HEK293 (cell line): ENCODE data around the gene FLNA.
A peak's percentile ranks its signal among the peaks of the same experiment; 100 is the strongest.

Experiments used
- CTCF ChIA-PET: fragments of 350-600 bp; formaldehyde crosslinking; extraction: SDS; loops from one replicate; lab custom pipeline; 2021; ENCODE audit warnings: antibody characterized with exemption; lab: Yijun Ruan, JAX
- POLR2A ChIA-PET: fragments of 300-600 bp; formaldehyde crosslinking; extraction: SDS; loops from one replicate; lab custom pipeline; 2020; ENCODE audit warnings: antibody characterized with exemption, inconsistent platforms; lab: Yijun Ruan, JAX
- H3K27ac ChIP-seq: fragments of 200-500 bp; sonication (Bioruptor generic); 2 replicates; pipeline ENCODE4 v1.5.1; 2014; ENCODE audit warnings: low read depth, low read length, control low read depth, inconsistent platforms; ENCODE audit errors: extremely low read depth
- H3K36me3 ChIP-seq, 2 experiments: fragments of 200-500 bp in 1 of 2; sonication (Bioruptor generic) in 1 of 2; 1 replicate in 1 of 2; 2 replicates in 1 of 2; pipeline ENCODE4 v1.5.1; 2014 to 2017; ENCODE audit warnings: inconsistent platforms in 2 of 2, low read length in 2 of 2; ENCODE audit not compliant: control insufficient read depth in 2 of 2, insufficient read depth in 1 of 2
- H3K4me1 ChIP-seq: fragments of 200-500 bp; sonication (Bioruptor generic); 2 replicates; pipeline ENCODE4 v1.5.1; 2014; ENCODE audit warnings: mild to moderate bottlenecking, low read length, inconsistent platforms; ENCODE audit not compliant: control insufficient read depth, insufficient read depth
- H3K4me3 ChIP-seq: 2 replicates; pipeline ENCODE4 v1.5.1; 2011; ENCODE audit warnings: low read depth, mild to moderate bottlenecking, control low read depth, low read length, moderate library complexity
- H3K9me3 ChIP-seq: fragments of 200-500 bp; sonication (Bioruptor generic); 2 replicates; pipeline ENCODE4 v1.5.1; 2014; ENCODE audit warnings: low read depth, low read length, inconsistent platforms; ENCODE audit not compliant: control insufficient read depth, insufficient read depth
- HOXA7 ChIP-seq: sonication (generic); formaldehyde crosslinking; IDR thresholded peaks from 2 replicates; pipeline ENCODE4 v1.8.1; 2022; ENCODE audit warnings: missing genetic modification reagents, borderline replicate concordance
- OSR2 ChIP-seq: fragments of 450-650 bp; formaldehyde crosslinking; IDR thresholded peaks from 2 replicates; pipeline ENCODE4 v1.5.1; 2016; ENCODE audit warnings: missing biosample characterization, missing genetic modification characterization
- SCRT1 ChIP-seq: fragments of 450-650 bp; formaldehyde crosslinking; IDR thresholded peaks from 2 replicates; pipeline ENCODE4 v1.5.1; 2016; ENCODE audit warnings: missing biosample characterization, missing genetic modification characterization, borderline replicate concordance
- SCRT2 ChIP-seq: fragments of 450-650 bp; formaldehyde crosslinking; IDR thresholded peaks from 2 replicates; pipeline ENCODE4 v1.5.1; 2016; ENCODE audit warnings: missing biosample characterization, missing genetic modification characterization
- SP7 ChIP-seq: fragments of 450-650 bp; formaldehyde crosslinking; IDR thresholded peaks from 2 replicates; pipeline ENCODE4 v1.5.1; 2016; ENCODE audit warnings: missing biosample characterization, missing genetic modification characterization
- TCF7L2 ChIP-seq: IDR thresholded peaks from 2 replicates; pipeline ENCODE4 v1.6.1; 2011; ENCODE audit warnings: low read depth, mild to moderate bottlenecking, inconsistent platforms, low read length, moderate library complexity, borderline replicate concordance
- ZBTB48 ChIP-seq: fragments of 450-650 bp; formaldehyde crosslinking; IDR thresholded peaks from 2 replicates; pipeline ENCODE4 v1.5.1; 2016; ENCODE audit warnings: missing biosample characterization, missing genetic modification characterization
- ZBTB8A ChIP-seq: fragments of 450-650 bp; formaldehyde crosslinking; IDR thresholded peaks from 2 replicates; pipeline ENCODE4 v1.5.1; 2016; ENCODE audit warnings: missing biosample characterization, missing genetic modification characterization
- ZIC2 ChIP-seq: fragments of 450-650 bp; formaldehyde crosslinking; IDR thresholded peaks from 2 replicates; pipeline ENCODE4 v1.5.1; 2016; ENCODE audit warnings: missing biosample characterization, missing genetic modification characterization
- ZNF114 ChIP-seq: fragments of 450-650 bp; formaldehyde crosslinking; IDR thresholded peaks from 2 replicates; pipeline ENCODE4 v1.5.0; 2017; ENCODE audit warnings: missing biosample characterization, missing genetic modification characterization
- ZNF184 ChIP-seq: fragments of 450-650 bp; IDR thresholded peaks from 2 replicates; pipeline ENCODE4 v1.5.1; 2018; ENCODE audit warnings: missing biosample characterization, mild to moderate bottlenecking, missing genetic modification characterization
- ZNF211 ChIP-seq: fragments of 450-650 bp; formaldehyde crosslinking; IDR thresholded peaks from 2 replicates; pipeline ENCODE4 v1.5.1; 2016; ENCODE audit warnings: low read depth, missing biosample characterization, missing genetic modification characterization
- ZNF223 ChIP-seq: fragments of 450-650 bp; formaldehyde crosslinking; IDR thresholded peaks from 2 replicates; pipeline ENCODE4 v1.5.1; 2016; ENCODE audit warnings: missing biosample characterization, missing genetic modification characterization
- ZNF292 ChIP-seq: fragments of 450-650 bp; formaldehyde crosslinking; IDR thresholded peaks from 2 replicates; pipeline ENCODE4 v1.5.1; 2016; ENCODE audit warnings: low read depth, missing biosample characterization, missing genetic modification characterization, borderline replicate concordance
- ZNF335 ChIP-seq: fragments of 450-650 bp; formaldehyde crosslinking; conservative IDR thresholded peaks from 2 replicates; pipeline ENCODE4 v1.5.1; 2016; ENCODE audit warnings: missing biosample characterization, missing genetic modification characterization
- ZNF521 ChIP-seq: fragments of 450-650 bp; formaldehyde crosslinking; IDR thresholded peaks from 2 replicates; pipeline ENCODE4 v1.5.1; 2017; ENCODE audit warnings: missing biosample characterization, mild to moderate bottlenecking, missing genetic modification characterization
- ZNF544 ChIP-seq: fragments of 450-650 bp; formaldehyde crosslinking; IDR thresholded peaks from 2 replicates; pipeline ENCODE4 v1.5.0; 2017; ENCODE audit warnings: missing biosample characterization, missing genetic modification characterization
- ZNF654 ChIP-seq: fragments of 450-650 bp; formaldehyde crosslinking; IDR thresholded peaks from 2 replicates; pipeline ENCODE4 v1.5.1; 2016; ENCODE audit warnings: low read depth, missing biosample characterization, missing genetic modification characterization
- ZNF660 ChIP-seq: fragments of 450-650 bp; IDR thresholded peaks from 2 replicates; pipeline ENCODE4 v1.5.1; 2018; ENCODE audit warnings: missing biosample characterization, mild to moderate bottlenecking, missing genetic modification characterization
- ZNF707 ChIP-seq: fragments of 450-650 bp; formaldehyde crosslinking; IDR thresholded peaks from 2 replicates; pipeline ENCODE4 v1.5.1; 2016; ENCODE audit warnings: missing biosample characterization, missing genetic modification characterization
- ZNF747 ChIP-seq: fragments of 450-650 bp; formaldehyde crosslinking; IDR thresholded peaks from 2 replicates; pipeline ENCODE4 v1.5.1; 2016; ENCODE audit warnings: missing biosample characterization, missing genetic modification characterization
- ZNF76 ChIP-seq: fragments of 450-650 bp; formaldehyde crosslinking; IDR thresholded peaks from 2 replicates; pipeline ENCODE4; 2016; ENCODE audit warnings: low read depth, missing biosample characterization, missing genetic modification characterization, borderline replicate concordance
- ZNF768 ChIP-seq: fragments of 450-650 bp; formaldehyde crosslinking; IDR thresholded peaks from 2 replicates; pipeline ENCODE4 v1.5.1; 2018; ENCODE audit warnings: missing biosample characterization, mild to moderate bottlenecking, missing genetic modification characterization
- ZNF843 ChIP-seq: fragments of 450-650 bp; formaldehyde crosslinking; IDR thresholded peaks from 2 replicates; pipeline ENCODE4 v1.5.1; 2016; ENCODE audit warnings: missing biosample characterization, missing genetic modification characterization
- TF ChIP-seq, protein P1 (sequence below): fragments of 450-650 bp; formaldehyde crosslinking; optimal IDR thresholded peaks from 2 replicates; pipeline ENCODE3; 2016; ENCODE audit warnings: missing biosample characterization, mild to moderate bottlenecking, missing genetic modification characterization
- TF ChIP-seq, protein P2 (sequence below): fragments of 450-650 bp; formaldehyde crosslinking; IDR thresholded peaks from 2 replicates; pipeline ENCODE4 v1.5.1; 2016; ENCODE audit warnings: missing biosample characterization, missing genetic modification characterization
- TF ChIP-seq, protein P3 (sequence below): fragments of 450-650 bp; formaldehyde crosslinking; IDR thresholded peaks from 2 replicates; pipeline ENCODE4 v1.5.1; 2016; ENCODE audit warnings: missing biosample characterization, missing genetic modification characterization
- TF ChIP-seq, protein P4 (sequence below): fragments of 450-650 bp; formaldehyde crosslinking; IDR thresholded peaks from 2 replicates; pipeline ENCODE4 v1.5.1; 2017; ENCODE audit warnings: missing biosample characterization, mild to moderate bottlenecking, missing genetic modification characterization, moderate library complexity
- TF ChIP-seq, protein P5 (sequence below): fragments of 450-650 bp; formaldehyde crosslinking; IDR thresholded peaks from 2 replicates; pipeline ENCODE4 v1.5.1; 2016; ENCODE audit warnings: missing biosample characterization, missing genetic modification characterization

FLNA gene

DNA sequence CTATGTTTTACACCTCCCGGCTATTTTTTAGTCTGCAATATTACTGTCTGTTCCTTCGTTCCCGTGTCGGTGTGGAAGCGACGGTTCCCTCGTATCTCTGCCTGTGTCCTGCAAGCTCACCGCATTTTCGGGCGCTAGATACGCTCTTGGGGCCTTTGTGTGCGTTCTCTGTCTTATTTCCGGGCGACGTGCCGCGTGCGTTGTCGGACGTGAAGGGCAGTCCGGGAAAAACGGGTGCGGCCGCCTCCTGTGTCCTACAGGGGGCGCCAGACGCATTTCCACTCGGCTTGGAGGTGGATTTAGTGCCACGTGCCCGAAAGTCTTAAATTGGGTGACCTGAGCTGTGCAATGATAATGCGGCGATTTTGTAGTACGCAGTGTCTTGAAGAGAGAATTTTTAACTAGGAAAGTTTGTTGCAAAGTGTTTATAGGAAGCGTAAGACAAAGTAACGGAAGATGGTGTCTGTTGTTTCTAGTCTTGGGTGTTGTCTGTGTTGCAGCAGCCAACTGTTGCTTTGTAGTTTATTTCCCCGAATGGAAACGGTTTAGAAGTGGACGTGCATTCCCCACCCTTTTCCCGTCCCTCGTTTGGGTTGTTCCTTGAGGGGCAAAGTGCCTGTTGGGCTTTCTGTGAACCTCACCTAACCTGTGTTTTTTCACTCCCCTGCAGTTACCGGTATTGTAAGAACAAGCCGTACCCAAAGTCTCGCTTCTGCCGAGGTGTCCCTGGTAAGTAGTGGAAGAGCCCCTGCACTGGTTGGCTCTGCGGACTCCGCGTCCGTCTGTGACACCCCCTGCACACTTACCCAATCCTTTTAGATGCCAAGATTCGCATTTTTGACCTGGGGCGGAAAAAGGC, 24.5 kb upstream of the FLNA start:
- ChIA-PET POLR2A (interaction anchor here (0.6 to 6.5 kb wide), 12 partner anchors 12 to 134 kb away, joined by 3 to 57 read pairs (median 7); partner anchors contain the start of genes DNASE1L1, EMD, FLNA and SLC10A3), CTCF (interaction anchor here (0.6 to 1.9 kb wide), 16 partner anchors 9 to 136 kb away, joined by 3 to 8 read pairs (median 4); partner anchors contain the start of gene DNASE1L1)
- Histone ChIP-seq H3K27ac (peak overlapping the region; percentile 84), H3K9me3 (no peaks in the 10 kb centered on the region), H3K36me3 (peaks cover 0 to 44% of the 10 kb centered on the region in 2 experiments; a peak in 1 of 3 replicates), H3K4me1 (no peaks in the 10 kb centered on the region), H3K4me3 (peak overlapping the region; percentile 66)
- peak; percentile 97 for TF ChIP-seq SCRT2 (tag by site-specific recombination)
- no peak for TF ChIP-seq ZIC2 (tag by site-specific recombination)
- TF ChIP-seq, protein P1, sequence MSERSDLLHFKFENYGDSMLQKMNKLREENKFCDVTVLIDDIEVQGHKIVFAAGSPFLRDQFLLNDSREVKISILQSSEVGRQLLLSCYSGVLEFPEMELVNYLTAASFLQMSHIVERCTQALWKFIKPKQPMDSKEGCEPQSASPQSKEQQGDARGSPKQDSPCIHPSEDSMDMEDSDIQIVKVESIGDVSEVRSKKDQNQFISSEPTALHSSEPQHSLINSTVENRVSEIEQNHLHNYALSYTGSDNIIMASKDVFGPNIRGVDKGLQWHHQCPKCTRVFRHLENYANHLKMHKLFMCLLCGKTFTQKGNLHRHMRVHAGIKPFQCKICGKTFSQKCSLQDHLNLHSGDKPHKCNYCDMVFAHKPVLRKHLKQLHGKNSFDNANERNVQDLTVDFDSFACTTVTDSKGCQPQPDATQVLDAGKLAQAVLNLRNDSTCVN (tag by site-specific recombination): no peak
- TF ChIP-seq TCF7L2: no peak
- TF ChIP-seq SP7 (tag by site-specific recombination): no peak
- TF ChIP-seq ZNF707 (tag by site-specific recombination): no peak
- TF ChIP-seq ZNF223 (tag by site-specific recombination): no peak
- no peak for TF ChIP-seq ZNF184 (tag by site-specific recombination)
- TF ChIP-seq ZNF76 (tag by site-specific recombination): peak; percentile 60; the same call in 1 of the 2 replicates
- peak; percentile 88 for TF ChIP-seq SCRT1 (tag by site-specific recombination)
- 0 out of 2 replicates have a peak, but pooled peaks have one; percentile 8 for TF ChIP-seq ZNF843 (tag by site-specific recombination)
- TF ChIP-seq, protein P2, sequence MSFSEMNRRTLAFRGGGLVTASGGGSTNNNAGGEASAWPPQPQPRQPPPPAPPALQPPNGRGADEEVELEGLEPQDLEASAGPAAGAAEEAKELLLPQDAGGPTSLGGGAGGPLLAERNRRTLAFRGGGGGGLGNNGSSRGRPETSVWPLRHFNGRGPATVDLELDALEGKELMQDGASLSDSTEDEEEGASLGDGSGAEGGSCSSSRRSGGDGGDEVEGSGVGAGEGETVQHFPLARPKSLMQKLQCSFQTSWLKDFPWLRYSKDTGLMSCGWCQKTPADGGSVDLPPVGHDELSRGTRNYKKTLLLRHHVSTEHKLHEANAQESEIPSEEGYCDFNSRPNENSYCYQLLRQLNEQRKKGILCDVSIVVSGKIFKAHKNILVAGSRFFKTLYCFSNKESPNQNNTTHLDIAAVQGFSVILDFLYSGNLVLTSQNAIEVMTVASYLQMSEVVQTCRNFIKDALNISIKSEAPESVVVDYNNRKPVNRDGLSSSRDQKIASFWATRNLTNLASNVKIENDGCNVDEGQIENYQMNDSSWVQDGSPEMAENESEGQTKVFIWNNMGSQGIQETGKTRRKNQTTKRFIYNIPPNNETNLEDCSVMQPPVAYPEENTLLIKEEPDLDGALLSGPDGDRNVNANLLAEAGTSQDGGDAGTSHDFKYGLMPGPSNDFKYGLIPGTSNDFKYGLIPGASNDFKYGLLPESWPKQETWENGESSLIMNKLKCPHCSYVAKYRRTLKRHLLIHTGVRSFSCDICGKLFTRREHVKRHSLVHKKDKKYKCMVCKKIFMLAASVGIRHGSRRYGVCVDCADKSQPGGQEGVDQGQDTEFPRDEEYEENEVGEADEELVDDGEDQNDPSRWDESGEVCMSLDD: no peak
- no peak for TF ChIP-seq HOXA7 (CRISPR knock-in tag)
- peak; percentile 65 for TF ChIP-seq ZBTB8A (tag by site-specific recombination)
- TF ChIP-seq ZNF654 (tag by site-specific recombination): peak; percentile 24; the same call in 1 of the 2 replicates
- TF ChIP-seq, protein P3, sequence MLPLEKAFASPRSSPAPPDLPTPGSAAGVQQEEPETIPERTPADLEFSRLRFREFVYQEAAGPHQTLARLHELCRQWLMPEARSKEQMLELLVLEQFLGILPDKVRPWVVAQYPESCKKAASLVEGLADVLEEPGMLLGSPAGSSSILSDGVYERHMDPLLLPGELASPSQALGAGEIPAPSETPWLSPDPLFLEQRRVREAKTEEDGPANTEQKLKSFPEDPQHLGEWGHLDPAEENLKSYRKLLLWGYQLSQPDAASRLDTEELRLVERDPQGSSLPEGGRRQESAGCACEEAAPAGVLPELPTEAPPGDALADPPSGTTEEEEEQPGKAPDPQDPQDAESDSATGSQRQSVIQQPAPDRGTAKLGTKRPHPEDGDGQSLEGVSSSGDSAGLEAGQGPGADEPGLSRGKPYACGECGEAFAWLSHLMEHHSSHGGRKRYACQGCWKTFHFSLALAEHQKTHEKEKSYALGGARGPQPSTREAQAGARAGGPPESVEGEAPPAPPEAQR (tag by site-specific recombination): no peak
- TF ChIP-seq, protein P4, sequence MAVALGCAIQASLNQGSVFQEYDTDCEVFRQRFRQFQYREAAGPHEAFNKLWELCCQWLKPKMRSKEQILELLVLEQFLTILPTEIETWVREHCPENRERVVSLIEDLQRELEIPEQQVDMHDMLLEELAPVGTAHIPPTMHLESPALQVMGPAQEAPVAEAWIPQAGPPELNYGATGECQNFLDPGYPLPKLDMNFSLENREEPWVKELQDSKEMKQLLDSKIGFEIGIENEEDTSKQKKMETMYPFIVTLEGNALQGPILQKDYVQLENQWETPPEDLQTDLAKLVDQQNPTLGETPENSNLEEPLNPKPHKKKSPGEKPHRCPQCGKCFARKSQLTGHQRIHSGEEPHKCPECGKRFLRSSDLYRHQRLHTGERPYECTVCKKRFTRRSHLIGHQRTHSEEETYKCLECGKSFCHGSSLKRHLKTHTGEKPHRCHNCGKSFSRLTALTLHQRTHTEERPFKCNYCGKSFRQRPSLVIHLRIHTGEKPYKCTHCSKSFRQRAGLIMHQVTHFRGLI: peak; percentile 33; the same call in 1 of the 2 replicates
- no peak for TF ChIP-seq ZNF768
- no peak for TF ChIP-seq ZNF544 (tag by site-specific recombination)
- no peak for TF ChIP-seq ZNF521 (tag by site-specific recombination)
- no peak for TF ChIP-seq ZNF211
- TF ChIP-seq, protein P5, sequence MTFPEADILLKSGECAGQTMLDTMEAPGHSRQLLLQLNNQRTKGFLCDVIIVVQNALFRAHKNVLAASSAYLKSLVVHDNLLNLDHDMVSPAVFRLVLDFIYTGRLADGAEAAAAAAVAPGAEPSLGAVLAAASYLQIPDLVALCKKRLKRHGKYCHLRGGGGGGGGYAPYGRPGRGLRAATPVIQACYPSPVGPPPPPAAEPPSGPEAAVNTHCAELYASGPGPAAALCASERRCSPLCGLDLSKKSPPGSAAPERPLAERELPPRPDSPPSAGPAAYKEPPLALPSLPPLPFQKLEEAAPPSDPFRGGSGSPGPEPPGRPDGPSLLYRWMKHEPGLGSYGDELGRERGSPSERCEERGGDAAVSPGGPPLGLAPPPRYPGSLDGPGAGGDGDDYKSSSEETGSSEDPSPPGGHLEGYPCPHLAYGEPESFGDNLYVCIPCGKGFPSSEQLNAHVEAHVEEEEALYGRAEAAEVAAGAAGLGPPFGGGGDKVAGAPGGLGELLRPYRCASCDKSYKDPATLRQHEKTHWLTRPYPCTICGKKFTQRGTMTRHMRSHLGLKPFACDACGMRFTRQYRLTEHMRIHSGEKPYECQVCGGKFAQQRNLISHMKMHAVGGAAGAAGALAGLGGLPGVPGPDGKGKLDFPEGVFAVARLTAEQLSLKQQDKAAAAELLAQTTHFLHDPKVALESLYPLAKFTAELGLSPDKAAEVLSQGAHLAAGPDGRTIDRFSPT (tag by site-specific recombination): no peak
- no peak; the same call in none of the 2 replicates for TF ChIP-seq ZNF335 (tag by site-specific recombination)
- no peak for TF ChIP-seq ZNF292
- 0 out of 2 replicates have a peak, but pooled peaks have one; percentile 30 for TF ChIP-seq ZBTB48 (tag by site-specific recombination)
- 0 out of 2 replicates have a peak, but pooled peaks have one; percentile 6 for TF ChIP-seq ZNF660 (tag by site-specific recombination)
- TF ChIP-seq ZNF747 (tag by site-specific recombination): no peak
- TF ChIP-seq ZNF114 (tag by site-specific recombination): no peak
- no peak for TF ChIP-seq OSR2 (tag by site-specific recombination)
